Astrocyte of the spinal cord (primary cell): ENCODE results near the gene GNRH2.
"Not testable (repeated sequence)": the region's sequence is repeated elsewhere in the genome, so short reads cannot be mapped to it uniquely, and the experiment has no call there.

ENCODE experiments used
- DNase-seq: peaks from one replicate; pipeline ENCODE4 v3.0.0; 2011; ENCODE audit warnings: low read depth, low spot score
- H3K4me3 ChIP-seq: 2 replicates; pipeline ENCODE4 v1.5.1; 2011; ENCODE audit warnings: low read depth, mild to moderate bottlenecking, low read length, moderate library complexity
- CTCF ChIP-seq: IDR thresholded peaks from 2 replicates; pipeline ENCODE4 v1.5.1; 2012; ENCODE audit warnings: low read depth, mild to moderate bottlenecking, low read length, inconsistent platforms
- in situ Hi-C: cut with HindIII; loops from 2 replicates; pipeline ENCODE4 v1.10.0; 2017; ENCODE audit warnings: low sequenced_read_pairs

The GNRH2 gene

GRCh38 chr20:3074812-3075211 is 31.4 kb downstream of the GNRH2 start:
- in situ Hi-C loops = no loop called here
- no peak for TF ChIP-seq CTCF
- no peak overlapping the region for H3K4me3 ChIP-seq
- no peak for DNase-seq

- in situ Hi-C loops, DNase-seq, H3K4me3 ChIP-seq: not testable (repeated sequence)
Observed at GRCh38 chr20:3075315-3075714, 31.9 kb downstream of the GNRH2 start.

GRCh38 chr20:3077618-3078134 is 34.3 kb downstream of the GNRH2 start:
- DNase-seq = no peak
- no peak for TF ChIP-seq CTCF
- no peak overlapping the region for H3K4me3 ChIP-seq
- in situ Hi-C loops = no loop called here

- H3K4me3 ChIP-seq = no peak overlapping the region
- TF ChIP-seq CTCF = no peak
- in situ Hi-C loops = no loop called here
- no peak for DNase-seq
Observed at GRCh38 chr20:3080939-3081388, 37.5 kb downstream of the GNRH2 start.

GRCh38 chr20:3081641-3082040 is 38.2 kb downstream of the GNRH2 start:
- in situ Hi-C loops = no loop called here
- no peak for DNase-seq
- TF ChIP-seq CTCF = no peak
- H3K4me3 ChIP-seq = no peak overlapping the region

GRCh38 chr20:3082306-3082951 is 39.0 kb downstream of the GNRH2 start:
- TF ChIP-seq CTCF = no peak
- no peak overlapping the region for H3K4me3 ChIP-seq
- in situ Hi-C loops = no loop called here
- DNase-seq = no peak
